HepG2 (cell line): ENCODE data around the gene LEPROT. TPM values are rescaled to one million over a fixed set of nuclear protein-coding genes. Genes with fewer than 3 reads are reported as not detected.

Experiments
- BRD4 ChIP-seq: sonication (generic); formaldehyde crosslinking; IDR thresholded peaks from 2 replicates; pipeline ENCODE4 v1.4.0; 2020; ENCODE audit warnings: missing genetic modification reagents
- DRAP1 ChIP-seq: IDR thresholded peaks from 2 replicates; pipeline ENCODE4 v1.6.1; 2016; ENCODE audit warnings: missing genetic modification reagents, missing compliant biosample characterization
- GABPA ChIP-seq, 2 experiments: IDR thresholded peaks; 2 replicates each; pipeline ENCODE4 v1.6.1; 2011 to 2016; ENCODE audit warnings: low read depth in 2 of 2, low read length in 1 of 2, missing biosample characterization in 1 of 2, missing genetic modification characterization in 1 of 2
- HMGA1 ChIP-seq: sonication (generic); formaldehyde crosslinking; conservative IDR thresholded peaks from 2 replicates; pipeline ENCODE4 v1.4.0; 2020; ENCODE audit warnings: missing genetic modification reagents
- ISL2 ChIP-seq: sonication (generic); formaldehyde crosslinking; IDR thresholded peaks from 2 replicates; pipeline ENCODE4 v1.5.0; 2020; ENCODE audit warnings: missing genetic modification reagents
- ISX ChIP-seq: sonication (generic); formaldehyde crosslinking; conservative IDR thresholded peaks from 2 replicates; pipeline ENCODE4 v1.5.0; 2020; ENCODE audit warnings: missing genetic modification reagents
- MBNL3 ChIP-seq: fragments of 250-450 bp; sonication (Bioruptor Pico); conservative IDR thresholded peaks from 2 replicates; pipeline ENCODE4 v1.8.0; 2022; ENCODE audit warnings: mild to moderate bottlenecking, inconsistent platforms
- MED8 ChIP-seq: sonication (generic); formaldehyde crosslinking; IDR thresholded peaks from 2 replicates; pipeline ENCODE4 v1.8.1; 2023; ENCODE audit warnings: mild to moderate bottlenecking, missing genetic modification reagents; ENCODE audit not compliant: insufficient replicate concordance
- POLR2G ChIP-seq: fragments of 200-400 bp; formaldehyde crosslinking; IDR thresholded peaks from 2 replicates; pipeline ENCODE4 v1.6.1; 2018; ENCODE audit warnings: mild to moderate bottlenecking, low read depth, low read length, moderate library complexity
- RARG ChIP-seq: sonication (generic); formaldehyde crosslinking; IDR thresholded peaks from 2 replicates; pipeline ENCODE4 v1.4.0; 2020; ENCODE audit warnings: low read depth, mild to moderate bottlenecking, missing genetic modification reagents
- SMAD9 ChIP-seq: sonication (generic); formaldehyde crosslinking; IDR thresholded peaks from 2 replicates; pipeline ENCODE4 v1.5.1; 2020; ENCODE audit warnings: mild to moderate bottlenecking, missing genetic modification reagents
- STAG1 ChIP-seq: sonication (generic); formaldehyde crosslinking; IDR thresholded peaks from 2 replicates; pipeline ENCODE4 v1.4.0; 2020; ENCODE audit warnings: missing genetic modification reagents
- XBP1 ChIP-seq: sonication (generic); formaldehyde crosslinking; IDR thresholded peaks from 2 replicates; pipeline ENCODE4 v1.5.0; 2020; ENCODE audit warnings: missing genetic modification reagents
- YY1 ChIP-seq: IDR thresholded peaks from 2 replicates; pipeline ENCODE4 v1.6.1; 2011; ENCODE audit warnings: low read length, low read depth, moderate library complexity, mild to moderate bottlenecking; ENCODE audit not compliant: insufficient read depth, insufficient replicate concordance
- ZMYM3 ChIP-seq: sonication (generic); formaldehyde crosslinking; IDR thresholded peaks from 2 replicates; pipeline ENCODE4 v1.5.1; 2020; ENCODE audit warnings: mild to moderate bottlenecking, missing genetic modification reagents
- ZNF235 ChIP-seq: sonication (generic); formaldehyde crosslinking; IDR thresholded peaks from 2 replicates; pipeline ENCODE4 v1.8.1; 2023; ENCODE audit warnings: mild to moderate bottlenecking, missing genetic modification reagents, borderline replicate concordance
- ZNF30 ChIP-seq: sonication (generic); formaldehyde crosslinking; IDR thresholded peaks from 2 replicates; pipeline ENCODE4 v1.5.0; 2020; ENCODE audit warnings: mild to moderate bottlenecking, missing genetic modification reagents
- ZNF543 ChIP-seq: sonication (generic); formaldehyde crosslinking; IDR thresholded peaks from 2 replicates; pipeline ENCODE4 v1.4.0; 2020; ENCODE audit warnings: mild to moderate bottlenecking, missing genetic modification reagents
- ZNF572 ChIP-seq: sonication (generic); formaldehyde crosslinking; IDR thresholded peaks from 2 replicates; pipeline ENCODE4 v1.5.1; 2020; ENCODE audit warnings: mild to moderate bottlenecking, missing genetic modification reagents
- ZNF614 ChIP-seq: IDR thresholded peaks from 2 replicates; pipeline ENCODE4 v1.6.1; 2018; ENCODE audit warnings: missing biosample characterization, missing genetic modification reagents, inconsistent platforms, borderline replicate concordance
- ZNF7 ChIP-seq: IDR thresholded peaks from 2 replicates; pipeline ENCODE4 v1.6.1; 2016; ENCODE audit warnings: missing biosample characterization, missing genetic modification reagents
- ZNF749 ChIP-seq: sonication (generic); formaldehyde crosslinking; IDR thresholded peaks from 2 replicates; pipeline ENCODE4 v1.8.0; 2022; ENCODE audit warnings: mild to moderate bottlenecking, missing genetic modification reagents, moderate library complexity, borderline replicate concordance
- ZZZ3 ChIP-seq: sonication (generic); formaldehyde crosslinking; IDR thresholded peaks from 2 replicates; pipeline ENCODE4 v1.4.0; 2020; ENCODE audit warnings: missing genetic modification reagents, mild to moderate bottlenecking, borderline replicate concordance
- polyA plus RNA-seq, 8 experiments: library from polyadenylated mRNA; depleted of rRNA in 3 of 8; stranded (reverse) in 7 of 8; unstranded in 1 of 8; fragments of >200 nt; fragmentation: Illumina TruSeq in 4 of 8; extraction: Trizol in 4 of 8; gene quantifications; 2 replicates each; pipeline versions ENCODE4 v1.2.1 to v1.2.3, GENCODE V29; 2011 to 2016; ENCODE audit warnings: low read depth in 4 of 8, missing spikeins in 1 of 8, mixed read lengths in 1 of 8; ENCODE audit not compliant: insufficient read depth in 1 of 8
- total RNA-seq, 5 experiments: library from RNA; depleted of rRNA; stranded (reverse); fragments of >200 nt; fragmentation: Illumina TruSeq; extraction: Trizol; gene quantifications; 2 replicates each; pipeline ENCODE4 v1.2.3, GENCODE V29; 2016; ENCODE audit warnings: low read depth in 1 of 5
- TF ChIP-seq, protein P1 (sequence below): sonication (generic); formaldehyde crosslinking; IDR thresholded peaks from 2 replicates; pipeline ENCODE4 v1.4.0; 2020; ENCODE audit warnings: low read depth, mild to moderate bottlenecking, missing genetic modification reagents
- TF ChIP-seq, protein P2 (sequence below): sonication (generic); formaldehyde crosslinking; IDR thresholded peaks from 2 replicates; pipeline ENCODE4 v1.5.1; 2020; ENCODE audit warnings: mild to moderate bottlenecking, missing genetic modification reagents, moderate library complexity
- TF ChIP-seq, protein P3 (sequence below): sonication (generic); formaldehyde crosslinking; IDR thresholded peaks from 2 replicates; pipeline ENCODE4 v1.5.0; 2020; ENCODE audit warnings: missing genetic modification reagents

LEPROT gene
- total and polyA plus RNA-seq, 2 of the 13 experiments (the other 11 are each of a cell fraction or from before 2014, with no cell fraction given): 36.8 to 51.4 TPM

GRCh38 chr1:65476327-65476726 lies 55.9 kb downstream of the LEPROT start (continued):
- no peak for TF ChIP-seq GABPA (IDR thresholded peaks at IDR 0.05; ENCODE audit: low read depth, low read length)
- peak; percentile 58 for TF ChIP-seq GABPA (CRISPR knock-in tag; IDR thresholded peaks at IDR 0.05; ENCODE audit: low read depth)
- TF ChIP-seq HMGA1: no peak
- no peak for TF ChIP-seq RARG (CRISPR knock-in tag)
- TF ChIP-seq ISL2 (CRISPR knock-in tag): peak; percentile 82
- no peak for TF ChIP-seq ZMYM3 (CRISPR knock-in tag)
- TF ChIP-seq BRD4: no peak
- no peak for TF ChIP-seq SMAD9
- TF ChIP-seq, protein P1, sequence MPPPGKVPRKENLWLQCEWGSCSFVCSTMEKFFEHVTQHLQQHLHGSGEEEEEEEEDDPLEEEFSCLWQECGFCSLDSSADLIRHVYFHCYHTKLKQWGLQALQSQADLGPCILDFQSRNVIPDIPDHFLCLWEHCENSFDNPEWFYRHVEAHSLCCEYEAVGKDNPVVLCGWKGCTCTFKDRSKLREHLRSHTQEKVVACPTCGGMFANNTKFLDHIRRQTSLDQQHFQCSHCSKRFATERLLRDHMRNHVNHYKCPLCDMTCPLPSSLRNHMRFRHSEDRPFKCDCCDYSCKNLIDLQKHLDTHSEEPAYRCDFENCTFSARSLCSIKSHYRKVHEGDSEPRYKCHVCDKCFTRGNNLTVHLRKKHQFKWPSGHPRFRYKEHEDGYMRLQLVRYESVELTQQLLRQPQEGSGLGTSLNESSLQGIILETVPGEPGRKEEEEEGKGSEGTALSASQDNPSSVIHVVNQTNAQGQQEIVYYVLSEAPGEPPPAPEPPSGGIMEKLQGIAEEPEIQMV (CRISPR knock-in tag): no peak
- TF ChIP-seq, protein P2, sequence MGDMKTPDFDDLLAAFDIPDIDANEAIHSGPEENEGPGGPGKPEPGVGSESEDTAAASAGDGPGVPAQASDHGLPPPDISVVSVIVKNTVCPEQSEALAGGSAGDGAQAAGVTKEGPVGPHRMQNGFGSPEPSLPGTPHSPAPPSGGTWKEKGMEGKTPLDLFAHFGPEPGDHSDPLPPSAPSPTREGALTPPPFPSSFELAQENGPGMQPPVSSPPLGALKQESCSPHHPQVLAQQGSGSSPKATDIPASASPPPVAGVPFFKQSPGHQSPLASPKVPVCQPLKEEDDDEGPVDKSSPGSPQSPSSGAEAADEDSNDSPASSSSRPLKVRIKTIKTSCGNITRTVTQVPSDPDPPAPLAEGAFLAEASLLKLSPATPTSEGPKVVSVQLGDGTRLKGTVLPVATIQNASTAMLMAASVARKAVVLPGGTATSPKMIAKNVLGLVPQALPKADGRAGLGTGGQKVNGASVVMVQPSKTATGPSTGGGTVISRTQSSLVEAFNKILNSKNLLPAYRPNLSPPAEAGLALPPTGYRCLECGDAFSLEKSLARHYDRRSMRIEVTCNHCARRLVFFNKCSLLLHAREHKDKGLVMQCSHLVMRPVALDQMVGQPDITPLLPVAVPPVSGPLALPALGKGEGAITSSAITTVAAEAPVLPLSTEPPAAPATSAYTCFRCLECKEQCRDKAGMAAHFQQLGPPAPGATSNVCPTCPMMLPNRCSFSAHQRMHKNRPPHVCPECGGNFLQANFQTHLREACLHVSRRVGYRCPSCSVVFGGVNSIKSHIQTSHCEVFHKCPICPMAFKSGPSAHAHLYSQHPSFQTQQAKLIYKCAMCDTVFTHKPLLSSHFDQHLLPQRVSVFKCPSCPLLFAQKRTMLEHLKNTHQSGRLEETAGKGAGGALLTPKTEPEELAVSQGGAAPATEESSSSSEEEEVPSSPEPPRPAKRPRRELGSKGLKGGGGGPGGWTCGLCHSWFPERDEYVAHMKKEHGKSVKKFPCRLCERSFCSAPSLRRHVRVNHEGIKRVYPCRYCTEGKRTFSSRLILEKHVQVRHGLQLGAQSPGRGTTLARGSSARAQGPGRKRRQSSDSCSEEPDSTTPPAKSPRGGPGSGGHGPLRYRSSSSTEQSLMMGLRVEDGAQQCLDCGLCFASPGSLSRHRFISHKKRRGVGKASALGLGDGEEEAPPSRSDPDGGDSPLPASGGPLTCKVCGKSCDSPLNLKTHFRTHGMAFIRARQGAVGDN (CRISPR knock-in tag): no peak
- no peak for TF ChIP-seq ZNF749 (CRISPR knock-in tag)
- no peak for TF ChIP-seq ZZZ3 (CRISPR knock-in tag)
- no peak for TF ChIP-seq XBP1 (CRISPR knock-in tag)
- TF ChIP-seq ZNF543: no peak
- no peak for TF ChIP-seq ZNF572 (CRISPR knock-in tag)
- TF ChIP-seq, protein P3, sequence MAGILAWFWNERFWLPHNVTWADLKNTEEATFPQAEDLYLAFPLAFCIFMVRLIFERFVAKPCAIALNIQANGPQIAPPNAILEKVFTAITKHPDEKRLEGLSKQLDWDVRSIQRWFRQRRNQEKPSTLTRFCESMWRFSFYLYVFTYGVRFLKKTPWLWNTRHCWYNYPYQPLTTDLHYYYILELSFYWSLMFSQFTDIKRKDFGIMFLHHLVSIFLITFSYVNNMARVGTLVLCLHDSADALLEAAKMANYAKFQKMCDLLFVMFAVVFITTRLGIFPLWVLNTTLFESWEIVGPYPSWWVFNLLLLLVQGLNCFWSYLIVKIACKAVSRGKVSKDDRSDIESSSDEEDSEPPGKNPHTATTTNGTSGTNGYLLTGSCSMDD: no peak
- TF ChIP-seq MED8 (CRISPR knock-in tag): no peak
- TF ChIP-seq POLR2G: no peak
- no peak for TF ChIP-seq ZNF7 (CRISPR knock-in tag)
- TF ChIP-seq DRAP1: no peak
- no peak for TF ChIP-seq ZNF235 (CRISPR knock-in tag)
- no peak for TF ChIP-seq YY1
- 0 out of 2 replicates have a peak, but pooled peaks have one; percentile 15 for TF ChIP-seq STAG1 (CRISPR knock-in tag)
- TF ChIP-seq ISX: no peak
- TF ChIP-seq ZNF30: no peak
- TF ChIP-seq ZNF614 (CRISPR knock-in tag): no peak; the same call in 1 of the 2 replicates
- no peak for TF ChIP-seq MBNL3 (CRISPR knock-in tag)
